ENCODE results near the gene APOA4. TPM values are rescaled to one million over a fixed set of nuclear protein-coding genes. Genes with fewer than 3 reads are reported as not detected.

The APOA4 gene
- polyA plus RNA-seq (2013, experiment 1 of 2), result not detected
- polyA plus RNA-seq (2013, experiment 2 of 2), result not detected

- Histone ChIP-seq H3K36me3 (ENCODE audit: control insufficient read depth, insufficient read depth, low read length) (no peaks in the 10 kb centered on the region), H3K9me3 (ENCODE audit: control insufficient read depth, low read length) (no peaks in the 10 kb centered on the region), H3K27ac (ENCODE audit: low read depth, low read length, severe bottlenecking) (no peak within 1 kb of the TSS), H3K4me3 (ENCODE audit: extremely low read depth, insufficient read depth, low read length, poor library complexity, severe bottlenecking) (no peak within 1 kb of the TSS), H3K4me1 (ENCODE audit: control insufficient read depth, insufficient read depth, low read length, poor library complexity, severe bottlenecking) (no peaks in the 10 kb centered on the region)
- 89 to 93% methylated on average over 9 to 10 of the region's 16 CpGs for WGBS, 2 experiments (ENCODE audit: insufficient coverage in 2 of 2)
Observed at GRCh38 chr11:116823031-116823843, at the start of gene APOA4. Gene APOA4 (minus strand): TSS chr11:116823304. CDS start chr11:116823191, 113 bp downstream.

- H3K4me1 ChIP-seq (ENCODE audit: control insufficient read depth, insufficient read depth, low read length, poor library complexity, severe bottlenecking), result peaks cover 11% of the 10 kb centered on the region
- 93 to 100% methylated on average over 1 to 2 of the region's 3 CpGs for WGBS, 2 experiments (ENCODE audit: insufficient coverage in 2 of 2)
- H3K36me3 ChIP-seq (ENCODE audit: control insufficient read depth, insufficient read depth, low read length), result peaks cover 79% of the 10 kb centered on the region
- H3K4me3 ChIP-seq (ENCODE audit: extremely low read depth, insufficient read depth, low read length, poor library complexity, severe bottlenecking), result no peak overlapping the region
- no peak overlapping the region for H3K27ac ChIP-seq (ENCODE audit: low read depth, low read length, severe bottlenecking)
- H3K9me3 ChIP-seq (ENCODE audit: control insufficient read depth, low read length), result no peaks in the 10 kb centered on the region
Observed at GRCh38 chr11:116871248-116871647, 48.1 kb upstream of the APOA4 start.

- Histone ChIP-seq H3K27ac (ENCODE audit: low read depth, low read length, severe bottlenecking) (no peak overlapping the region), H3K36me3 (ENCODE audit: control insufficient read depth, insufficient read depth, low read length) (peaks cover 72% of the 10 kb centered on the region)
Observed at GRCh38 chr11:116870054-116870453, 47.0 kb upstream of the APOA4 start.

GRCh38 chr11:116869610-116870009 lies 46.5 kb upstream of the APOA4 start:
- Histone ChIP-seq H3K4me3 (ENCODE audit: extremely low read depth, insufficient read depth, low read length, poor library complexity, severe bottlenecking) (no peak overlapping the region), H3K9me3 (ENCODE audit: control insufficient read depth, low read length) (no peaks in the 10 kb centered on the region), H3K36me3 (ENCODE audit: control insufficient read depth, insufficient read depth, low read length) (peaks cover 71% of the 10 kb centered on the region), H3K4me1 (ENCODE audit: control insufficient read depth, insufficient read depth, low read length, poor library complexity, severe bottlenecking) (peaks cover 3% of the 10 kb centered on the region), H3K27ac (ENCODE audit: low read depth, low read length, severe bottlenecking) (no peak overlapping the region)
- 92 to 100% methylated on average over 3 of the region's 4 CpGs for WGBS, 2 experiments (ENCODE audit: insufficient coverage in 2 of 2)

More at GRCh38 chr11:116870054-116870453, 47.0 kb upstream of the APOA4 start:
- peaks cover 7% of the 10 kb centered on the region for H3K4me1 ChIP-seq (ENCODE audit: control insufficient read depth, insufficient read depth, low read length, poor library complexity, severe bottlenecking)
- no peaks in the 10 kb centered on the region for H3K9me3 ChIP-seq (ENCODE audit: control insufficient read depth, low read length)
- H3K4me3 ChIP-seq (ENCODE audit: extremely low read depth, insufficient read depth, low read length, poor library complexity, severe bottlenecking), result no peak overlapping the region
- WGBS, 2 experiments (ENCODE audit: insufficient coverage in 2 of 2), result 89 to 93% methylated on average over 1 of the region's 3 CpGs

GRCh38 chr11:116868066-116868465 lies 45.0 kb upstream of the APOA4 start:
- 89 to 100% methylated on average over 2 of the region's 3 CpGs for WGBS, 2 experiments (ENCODE audit: insufficient coverage in 2 of 2)
- no peak overlapping the region for H3K4me3 ChIP-seq (ENCODE audit: extremely low read depth, insufficient read depth, low read length, poor library complexity, severe bottlenecking)
- no peaks in the 10 kb centered on the region for H3K9me3 ChIP-seq (ENCODE audit: control insufficient read depth, low read length)
- H3K36me3 ChIP-seq (ENCODE audit: control insufficient read depth, insufficient read depth, low read length), result peaks cover 76% of the 10 kb centered on the region
- H3K27ac ChIP-seq (ENCODE audit: low read depth, low read length, severe bottlenecking), result no peak overlapping the region
- no peaks in the 10 kb centered on the region for H3K4me1 ChIP-seq (ENCODE audit: control insufficient read depth, insufficient read depth, low read length, poor library complexity, severe bottlenecking)

GRCh38 chr11:116867619-116868018 lies 44.5 kb upstream of the APOA4 start:
- 94 to 97% methylated on average over 11 of the region's 11 CpGs for WGBS, 2 experiments (ENCODE audit: insufficient coverage in 2 of 2)
- Histone ChIP-seq H3K36me3 (ENCODE audit: control insufficient read depth, insufficient read depth, low read length) (peaks cover 76% of the 10 kb centered on the region), H3K27ac (ENCODE audit: low read depth, low read length, severe bottlenecking) (no peak overlapping the region), H3K4me1 (ENCODE audit: control insufficient read depth, insufficient read depth, low read length, poor library complexity, severe bottlenecking) (peaks cover under 1% of the 10 kb centered on the region), H3K4me3 (ENCODE audit: extremely low read depth, insufficient read depth, low read length, poor library complexity, severe bottlenecking) (no peak overlapping the region), H3K9me3 (ENCODE audit: control insufficient read depth, low read length) (no peaks in the 10 kb centered on the region)

GRCh38 chr11:116866804-116867455 lies 43.8 kb upstream of the APOA4 start:
- Histone ChIP-seq H3K36me3 (ENCODE audit: control insufficient read depth, insufficient read depth, low read length) (peaks cover 78% of the 10 kb centered on the region), H3K9me3 (ENCODE audit: control insufficient read depth, low read length) (no peaks in the 10 kb centered on the region), H3K27ac (ENCODE audit: low read depth, low read length, severe bottlenecking) (no peak overlapping the region), H3K4me1 (ENCODE audit: control insufficient read depth, insufficient read depth, low read length, poor library complexity, severe bottlenecking) (peaks cover 8% of the 10 kb centered on the region), H3K4me3 (ENCODE audit: extremely low read depth, insufficient read depth, low read length, poor library complexity, severe bottlenecking) (no peak overlapping the region)
- 99% methylated on average over 5 of the region's 6 CpGs; no CpG with 5 or more reads in 1 of the 2 experiments for WGBS, 2 experiments (ENCODE audit: insufficient coverage in 2 of 2)

GRCh38 chr11:116865696-116866095 lies 42.6 kb upstream of the APOA4 start:
- 100% methylated on average over 1 of the region's 1 CpG for WGBS, 2 experiments (ENCODE audit: insufficient coverage in 2 of 2)
- no peaks in the 10 kb centered on the region for H3K9me3 ChIP-seq (ENCODE audit: control insufficient read depth, low read length)
- no peak overlapping the region for H3K4me3 ChIP-seq (ENCODE audit: extremely low read depth, insufficient read depth, low read length, poor library complexity, severe bottlenecking)
- H3K36me3 ChIP-seq (ENCODE audit: control insufficient read depth, insufficient read depth, low read length), result peaks cover 82% of the 10 kb centered on the region
- H3K4me1 ChIP-seq (ENCODE audit: control insufficient read depth, insufficient read depth, low read length, poor library complexity, severe bottlenecking), result peaks cover 16% of the 10 kb centered on the region
- no peak overlapping the region for H3K27ac ChIP-seq (ENCODE audit: low read depth, low read length, severe bottlenecking)

GRCh38 chr11:116864531-116864930 lies 41.4 kb upstream of the APOA4 start:
- Histone ChIP-seq H3K4me3 (ENCODE audit: extremely low read depth, insufficient read depth, low read length, poor library complexity, severe bottlenecking) (no peak overlapping the region), H3K27ac (ENCODE audit: low read depth, low read length, severe bottlenecking) (no peak overlapping the region), H3K9me3 (ENCODE audit: control insufficient read depth, low read length) (no peaks in the 10 kb centered on the region), H3K4me1 (ENCODE audit: control insufficient read depth, insufficient read depth, low read length, poor library complexity, severe bottlenecking) (peaks cover 16% of the 10 kb centered on the region), H3K36me3 (ENCODE audit: control insufficient read depth, insufficient read depth, low read length) (peaks cover 81% of the 10 kb centered on the region)
- 95 to 97% methylated on average over 5 of the region's 5 CpGs for WGBS, 2 experiments (ENCODE audit: insufficient coverage in 2 of 2)

GRCh38 chr11:116862951-116863350 lies 39.8 kb upstream of the APOA4 start:
- WGBS, 2 experiments (ENCODE audit: insufficient coverage in 2 of 2), result 100% methylated on average over 1 of the region's 3 CpGs; no CpG with 5 or more reads in 1 of the 2 experiments
- H3K36me3 ChIP-seq (ENCODE audit: control insufficient read depth, insufficient read depth, low read length), result peaks cover 81% of the 10 kb centered on the region
- no peak overlapping the region for H3K27ac ChIP-seq (ENCODE audit: low read depth, low read length, severe bottlenecking)
- no peaks in the 10 kb centered on the region for H3K9me3 ChIP-seq (ENCODE audit: control insufficient read depth, low read length)
- H3K4me1 ChIP-seq (ENCODE audit: control insufficient read depth, insufficient read depth, low read length, poor library complexity, severe bottlenecking), result peaks cover 21% of the 10 kb centered on the region
- H3K4me3 ChIP-seq (ENCODE audit: extremely low read depth, insufficient read depth, low read length, poor library complexity, severe bottlenecking), result no peak overlapping the region
